HFF-Myc (cell line): ENCODE data around the gene PPP1R1C.

ENCODE experiments used
- DNase-seq: peaks from one replicate; pipeline ENCODE4 v3.0.0-alpha.2; 2011; ENCODE audit warnings: low read depth; ENCODE audit errors: extremely low read depth
- H3K4me3 ChIP-seq: replicated peaks from 2 replicates; pipeline ENCODE4 v1.5.1; 2011; ENCODE audit warnings: low read depth, mild to moderate bottlenecking, control low read depth, low read length
- CTCF ChIP-seq: IDR thresholded peaks from 2 replicates; pipeline ENCODE4 v1.5.1; 2012; ENCODE audit warnings: mild to moderate bottlenecking, low read depth, low read length, control low read depth; ENCODE audit errors: missing control alignments

Gene PPP1R1C

DNA sequence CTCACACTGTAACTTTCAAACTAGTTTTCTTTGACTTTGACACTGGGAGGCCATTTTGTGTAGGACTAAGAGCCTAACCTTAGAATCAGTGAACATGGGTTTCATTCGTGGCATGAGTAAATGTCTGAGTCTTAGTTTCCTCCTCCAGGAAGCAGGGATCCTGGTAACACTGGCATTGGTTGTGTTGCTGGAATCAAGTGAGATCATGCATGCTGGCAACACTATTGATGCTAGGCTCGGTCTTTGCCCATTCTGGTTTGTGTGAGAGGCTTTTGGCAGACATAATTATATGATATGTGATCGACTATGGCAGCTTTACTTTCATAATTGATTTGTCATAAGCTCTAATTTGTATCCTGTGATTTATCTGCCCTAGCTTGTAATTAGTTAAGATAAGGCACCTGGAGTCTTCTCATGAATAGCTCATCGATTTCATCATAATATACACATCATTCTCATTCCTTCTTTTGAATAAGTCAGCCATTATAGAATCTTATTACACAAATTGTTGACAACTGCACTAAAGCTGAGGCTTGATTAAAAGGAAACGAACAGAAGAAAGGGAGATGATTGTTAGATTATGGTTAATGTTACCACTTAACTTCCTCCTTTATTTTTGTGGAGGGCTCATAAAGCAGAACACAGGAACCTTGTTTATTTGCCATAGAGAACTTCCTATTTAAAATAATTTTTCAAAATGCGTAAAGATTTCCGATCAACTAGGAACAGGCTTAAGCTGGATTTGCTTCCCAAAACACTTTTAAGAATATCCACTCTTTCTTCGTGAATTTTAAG, 12.6 kb downstream of the PPP1R1C start:
- DNase-seq, result no peak
- no peak overlapping the region for H3K4me3 ChIP-seq
- TF ChIP-seq CTCF, result no peak

- no peak for TF ChIP-seq CTCF
- no peak for DNase-seq
- no peak overlapping the region for H3K4me3 ChIP-seq
Observed at GRCh38 chr2:181998891-181999654, 13.4 kb downstream of the PPP1R1C start.

GRCh38 chr2:181999911-182000310, 14.3 kb downstream of the PPP1R1C start:
- no peak for TF ChIP-seq CTCF
- no peak overlapping the region for H3K4me3 ChIP-seq
- DNase-seq, result no peak

DNA sequence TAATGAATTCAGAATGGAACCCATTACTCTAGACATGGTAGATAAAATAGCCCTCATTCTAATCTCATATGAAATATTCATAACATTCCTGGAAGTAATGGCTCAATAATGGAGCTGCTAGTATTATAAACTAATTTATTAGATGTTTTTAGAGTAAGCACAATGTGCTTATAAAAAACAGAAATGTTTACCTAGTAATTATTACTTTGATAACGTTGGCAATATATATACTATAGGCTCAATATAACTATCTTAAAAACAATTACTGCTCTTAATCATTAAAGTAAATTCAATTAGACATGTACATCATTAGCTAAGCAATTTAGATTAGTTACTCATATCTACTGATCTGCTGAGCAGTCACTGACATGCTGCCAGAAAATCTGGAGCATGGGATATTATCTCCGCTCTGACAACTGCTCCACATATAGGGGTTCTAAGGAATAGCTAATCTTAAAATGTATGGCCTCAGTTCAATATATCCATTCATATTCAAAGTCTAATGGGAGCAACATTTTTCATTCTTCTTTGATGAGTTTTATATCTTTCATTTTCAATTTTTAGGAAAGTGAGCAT, 19.4 kb downstream of the PPP1R1C start:
- no peak for TF ChIP-seq CTCF
- H3K4me3 ChIP-seq, result no peak overlapping the region

GRCh38 chr2:182006595-182007341, 21.1 kb downstream of the PPP1R1C start:
- no peak for TF ChIP-seq CTCF
- no peak overlapping the region for H3K4me3 ChIP-seq
- no peak for DNase-seq

More for the DNA sequence above, 19.4 kb downstream of the PPP1R1C start:
- DNase-seq, result no peak

GRCh38 chr2:182014284-182014683, 28.6 kb downstream of the PPP1R1C start:
- DNase-seq, result no peak
- H3K4me3 ChIP-seq, result no peak overlapping the region
- no peak for TF ChIP-seq CTCF
